Ramos (cell line): ENCODE results near the gene ANKRD53.

Experiments
- in situ Hi-C: fragments of 300-500 bp; cut with MboI; formaldehyde crosslinking; loops from one replicate; pipeline ENCODE4 v1.14.3; 2022; ENCODE audit warnings: low sequenced_read_pairs; ENCODE audit not compliant: unreplicated experiment

Gene ANKRD53

GRCh38 chr2:70962885-70963878, 15.2 kb upstream of the ANKRD53 start:
- in situ Hi-C loops = no loop called here

GRCh38 chr2:70964133-70964532, 14.3 kb upstream of the ANKRD53 start:
- in situ Hi-C loops = no loop called here

GRCh38 chr2:70964596-70965386, 13.6 kb upstream of the ANKRD53 start:
- in situ Hi-C loops = no loop called here

- in situ Hi-C loops = no loop called here
These were observed 12.9 kb upstream of the ANKRD53 start for GRCh38 chr2:70965506-70965905.

GRCh38 chr2:70966681-70967080, 11.7 kb upstream of the ANKRD53 start:
- in situ Hi-C loops = no loop called here

- in situ Hi-C loops = no loop called here
These were observed 11.2 kb upstream of the ANKRD53 start for GRCh38 chr2:70967189-70967588.

- in situ Hi-C loops = no loop called here
These were observed 3.8 kb upstream of the ANKRD53 start for GRCh38 chr2:70974592-70974991.

- in situ Hi-C loops = no loop called here
These were observed 3.2 kb upstream of the ANKRD53 start for GRCh38 chr2:70975237-70975636.

GRCh38 chr2:70977605-70978205, 725 bp upstream of the ANKRD53 start:
- in situ Hi-C loops = no loop called here

- in situ Hi-C loops = no loop called here
These were observed 704 bp downstream of the ANKRD53 start for GRCh38 chr2:70979180-70979488.

- in situ Hi-C loops = no loop called here
These were observed 1.2 kb downstream of the ANKRD53 start for GRCh38 chr2:70979626-70980025.

- in situ Hi-C loops = no loop called here
These were observed 3.0 kb downstream of the ANKRD53 start for GRCh38 chr2:70981421-70981820.

- in situ Hi-C loops = no loop called here
These were observed 3.7 kb downstream of the ANKRD53 start for GRCh38 chr2:70981866-70982810.

- in situ Hi-C loops = no loop called here
These were observed 4.5 kb downstream of the ANKRD53 start for GRCh38 chr2:70982971-70983370.

- in situ Hi-C loops = no loop called here
These were observed 5.2 kb downstream of the ANKRD53 start for GRCh38 chr2:70983506-70984227.

- in situ Hi-C loops = no loop called here
These were observed 5.8 kb downstream of the ANKRD53 start for GRCh38 chr2:70984228-70984575.

GRCh38 chr2:70984576-70985282, 6.3 kb downstream of the ANKRD53 start:
- in situ Hi-C loops = no loop called here

- in situ Hi-C loops = no loop called here
These were observed 6.9 kb downstream of the ANKRD53 start for GRCh38 chr2:70985283-70985688.

- in situ Hi-C loops = no loop called here
These were observed 7.5 kb downstream of the ANKRD53 start for GRCh38 chr2:70985956-70986355.
